ENCODE results near the gene B3GNT8.
A peak's percentile ranks its signal among the peaks of the same experiment; 100 is the strongest.
"Not testable (repeated sequence)": the region's sequence is repeated elsewhere in the genome, so short reads cannot be mapped to it uniquely, and the experiment has no call there.

B3GNT8 gene

DNA sequence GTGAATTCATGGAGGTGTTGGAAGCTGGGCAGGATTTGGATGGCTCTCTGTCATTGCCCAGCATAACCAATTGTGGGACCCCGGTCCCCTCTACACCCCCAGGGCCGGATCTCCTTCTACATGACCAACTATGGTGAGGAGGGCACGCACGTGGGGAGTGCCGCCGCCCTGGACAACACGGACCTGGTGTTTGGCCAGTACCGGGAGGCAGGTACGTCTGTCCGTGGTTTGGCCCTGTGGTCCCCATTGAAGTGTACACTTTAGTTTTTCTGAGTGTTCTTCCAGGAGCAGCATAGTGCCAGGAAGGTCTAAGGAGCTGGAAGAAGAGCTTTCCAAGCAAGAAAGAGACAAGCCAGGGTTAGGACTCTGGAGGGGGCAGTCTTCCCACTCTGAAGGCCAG, 13.2 kb downstream of the B3GNT8 start:
- no peak for DNase-seq (ENCODE audit: low spot score)

DNA sequence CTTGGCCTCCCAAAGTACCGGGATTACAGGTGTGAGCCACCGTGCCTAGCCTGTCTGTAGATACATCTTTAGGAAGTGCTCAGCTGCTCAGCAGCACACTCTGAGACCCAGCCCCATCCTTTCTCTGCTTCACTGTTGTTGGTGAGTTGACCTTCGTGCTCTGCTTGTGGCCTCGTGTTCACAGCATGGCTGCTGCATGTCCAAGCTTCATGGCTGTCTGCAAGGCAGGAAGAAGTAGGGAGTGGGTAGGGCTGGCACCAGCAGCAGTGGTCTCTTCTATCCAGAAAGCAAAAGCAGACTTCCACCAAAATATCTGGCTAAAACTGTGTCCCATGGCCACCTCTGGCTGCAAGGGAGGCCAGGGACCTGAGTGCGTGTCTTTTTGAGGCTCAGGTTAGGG, 14.2 kb downstream of the B3GNT8 start:
- no peak for DNase-seq (ENCODE audit: low spot score)

DNA sequence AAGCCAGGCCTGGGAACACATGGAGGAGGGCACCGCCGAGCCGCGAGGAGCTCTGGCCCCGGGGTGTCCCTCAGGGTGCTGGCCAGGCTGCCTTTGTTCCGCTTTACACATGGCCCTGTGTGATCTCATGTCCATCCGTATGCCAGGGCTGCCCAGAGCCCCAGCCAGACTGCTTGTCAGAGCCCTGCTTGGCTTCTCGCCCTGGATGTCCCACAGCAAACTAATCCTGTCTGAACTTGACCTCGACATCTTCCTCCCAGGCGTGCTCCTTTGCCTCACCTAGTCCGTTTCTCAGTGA, 15.3 kb downstream of the B3GNT8 start:
- no peak for DNase-seq (ENCODE audit: low spot score)

DNA sequence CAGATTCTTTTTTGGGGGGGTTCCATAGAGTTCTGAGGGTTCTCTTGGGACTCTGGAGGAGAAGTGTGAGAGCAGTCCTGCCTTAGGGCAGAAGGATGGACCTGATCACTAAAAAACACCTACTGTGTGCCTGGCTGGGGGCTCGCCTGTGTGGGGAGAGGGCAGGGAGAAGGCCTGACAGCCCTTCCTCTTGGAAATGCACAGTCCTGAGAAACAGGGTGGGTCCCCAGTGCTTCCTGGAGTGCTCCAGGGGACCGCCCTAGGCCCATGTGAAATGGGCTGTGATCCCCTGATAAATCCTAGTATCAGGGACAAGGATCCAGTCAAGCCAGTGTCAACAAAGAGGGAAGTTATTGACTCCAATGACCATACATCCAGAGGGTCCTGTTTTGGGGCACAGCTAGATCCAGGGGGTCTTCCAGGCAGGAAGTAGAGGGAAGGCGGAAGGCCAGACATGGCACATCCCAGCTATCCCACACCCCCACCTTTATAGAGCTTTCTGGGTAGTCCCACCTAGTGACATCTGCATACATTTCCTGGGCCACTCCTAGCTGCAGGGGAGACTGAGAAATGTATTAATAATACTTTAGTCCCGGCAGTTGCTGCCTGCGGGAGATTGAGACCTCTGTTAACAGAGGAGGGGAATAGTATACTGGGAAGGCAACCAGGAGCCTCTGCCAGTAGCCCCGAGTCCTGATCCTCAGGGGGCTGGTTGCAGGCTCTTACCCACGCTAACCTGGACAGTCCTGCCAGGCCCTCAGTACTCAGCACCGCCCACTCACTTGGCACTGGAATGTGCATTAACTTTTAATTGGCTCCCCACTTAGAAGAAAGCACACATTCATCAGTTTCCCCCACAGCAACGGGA, 15.8 kb downstream of the B3GNT8 start:
- no peak for DNase-seq (ENCODE audit: low spot score)

DNA sequence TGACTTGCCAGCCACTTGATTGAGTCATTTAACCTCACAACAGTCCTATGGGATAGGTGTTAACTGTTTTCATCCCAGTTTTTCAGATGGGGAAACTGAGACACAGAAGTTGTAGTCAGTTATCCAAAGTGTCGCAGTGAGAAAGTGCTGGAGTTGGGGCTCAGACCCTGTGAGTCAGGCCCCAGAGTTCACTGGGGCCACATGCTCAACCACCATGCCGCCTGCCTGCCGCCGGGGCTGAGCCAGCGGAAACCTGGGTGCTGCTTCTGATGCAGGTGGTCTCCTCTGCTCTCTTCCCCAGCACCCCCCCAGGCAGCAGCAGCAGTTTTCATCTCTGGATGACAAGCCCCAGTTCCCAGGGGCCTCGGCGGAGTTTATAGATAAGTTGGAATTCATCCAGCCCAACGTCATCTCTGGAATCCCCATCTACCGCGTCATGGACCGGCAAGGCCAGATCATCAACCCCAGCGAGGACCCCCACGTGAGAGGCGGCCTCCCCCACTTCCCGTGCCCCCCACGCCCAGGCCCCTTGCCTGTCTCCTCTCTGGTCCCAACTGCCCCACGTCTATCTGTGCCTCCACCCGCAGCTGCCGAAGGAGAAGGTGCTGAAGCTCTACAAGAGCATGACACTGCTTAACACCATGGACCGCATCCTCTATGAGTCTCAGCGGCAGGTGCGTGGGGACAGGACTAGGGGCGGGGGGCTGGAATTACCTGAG, 16.7 kb downstream of the B3GNT8 start:
- DNase-seq (ENCODE audit: low spot score), result no peak

DNA sequence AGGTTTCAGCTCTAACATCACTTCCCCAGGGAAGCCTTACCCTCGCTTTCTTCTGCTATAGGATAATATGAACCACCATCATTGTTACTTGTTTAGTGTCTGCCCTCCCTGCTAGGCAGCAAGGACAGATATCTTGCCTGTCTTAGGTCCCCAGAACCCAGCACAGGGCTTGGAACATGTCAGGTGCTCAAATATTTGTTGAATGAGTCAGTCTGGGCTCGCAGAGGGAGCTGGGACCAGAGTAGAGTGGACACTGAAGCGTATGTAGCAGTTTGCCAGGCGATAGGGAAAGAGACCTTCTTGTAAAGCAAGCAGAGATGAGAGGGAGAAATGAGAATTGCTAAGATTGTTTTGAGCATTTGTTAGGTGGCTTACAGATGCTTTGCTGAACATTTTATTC, 17.9 kb downstream of the B3GNT8 start:
- DNase-seq (ENCODE audit: low spot score), result peak; percentile 75

DNA sequence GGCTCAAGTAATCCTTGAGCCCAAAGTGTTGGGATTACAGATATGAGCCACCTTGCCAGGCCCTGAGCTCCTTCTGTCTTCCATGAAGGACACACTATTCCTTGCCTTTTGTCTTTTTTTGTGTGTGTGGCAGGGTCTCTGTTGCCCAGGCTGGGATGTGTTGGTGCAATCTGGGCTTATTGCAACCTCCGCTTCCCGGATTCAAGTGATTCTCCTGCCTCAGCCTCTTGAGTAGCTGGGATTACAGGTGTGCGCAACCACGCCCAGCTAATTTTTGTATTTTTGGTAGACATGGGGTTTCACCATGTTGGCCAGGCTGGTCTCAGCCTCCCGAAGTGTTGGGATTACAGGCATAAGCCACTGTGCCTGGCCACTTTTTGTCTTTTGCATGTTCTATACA, 18.3 kb downstream of the B3GNT8 start:
- not testable (repeated sequence) for DNase-seq (ENCODE audit: low spot score)

DNA sequence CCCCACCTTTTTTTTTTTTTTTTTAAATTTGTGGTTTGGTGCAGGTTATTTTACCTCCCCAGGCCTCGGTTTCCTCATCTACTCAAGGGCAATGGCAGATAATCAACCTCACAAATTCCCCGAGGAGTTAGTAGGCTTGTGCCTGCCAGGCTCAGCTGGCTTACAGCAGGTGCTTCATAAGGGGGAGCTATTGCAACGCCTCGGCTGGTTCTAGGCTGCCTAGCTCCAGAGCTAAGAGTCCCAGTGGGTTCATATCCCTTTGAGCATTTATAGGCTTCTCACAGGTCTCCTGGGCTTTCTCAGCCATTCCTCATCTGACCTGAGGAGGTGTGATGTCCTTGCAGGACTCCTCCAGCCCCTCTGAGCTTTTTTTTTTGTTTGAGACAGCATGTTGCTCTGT, 18.9 kb downstream of the B3GNT8 start:
- DNase-seq (ENCODE audit: low spot score), result no peak

DNA sequence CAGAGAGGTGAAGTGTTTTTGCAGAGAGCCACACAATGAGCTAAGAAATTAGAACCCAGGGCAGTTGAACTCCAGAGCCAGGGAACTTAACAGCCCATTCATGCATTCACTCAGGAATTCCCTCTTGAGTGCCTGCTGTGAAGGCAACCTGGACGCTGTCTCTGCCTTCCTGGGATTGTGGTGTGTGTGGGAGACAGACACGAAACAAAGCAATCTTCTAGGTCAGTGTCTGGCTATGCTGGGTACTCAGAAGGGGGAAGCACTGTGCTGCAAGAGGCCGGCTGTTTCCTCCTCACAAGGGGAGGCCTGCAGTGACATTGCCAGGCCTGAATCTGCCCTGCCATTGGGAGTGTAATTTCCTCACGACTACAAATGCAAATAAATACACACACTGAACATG, 19.9 kb downstream of the B3GNT8 start:
- no peak for DNase-seq (ENCODE audit: low spot score)

DNA sequence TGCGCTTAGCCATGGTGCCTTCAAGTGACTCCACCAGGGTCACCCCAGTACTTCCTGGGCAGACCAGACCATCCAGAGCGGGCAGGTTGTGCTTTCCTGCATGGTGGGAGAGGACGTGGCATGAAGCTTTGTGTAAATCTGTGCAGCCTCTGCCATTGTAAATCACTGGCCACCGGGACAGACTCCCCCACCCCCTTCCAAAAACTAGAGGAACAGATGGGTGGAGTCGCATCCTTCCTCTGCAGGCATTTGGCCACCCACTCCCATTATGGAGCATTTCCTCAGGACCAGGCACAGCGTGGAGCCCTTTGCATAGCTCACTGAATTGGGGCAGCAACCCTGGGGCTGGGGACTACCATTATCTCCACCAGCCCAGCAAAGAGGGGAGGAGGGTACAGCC, 21.4 kb downstream of the B3GNT8 start:
- no peak for DNase-seq (ENCODE audit: low spot score)

DNA sequence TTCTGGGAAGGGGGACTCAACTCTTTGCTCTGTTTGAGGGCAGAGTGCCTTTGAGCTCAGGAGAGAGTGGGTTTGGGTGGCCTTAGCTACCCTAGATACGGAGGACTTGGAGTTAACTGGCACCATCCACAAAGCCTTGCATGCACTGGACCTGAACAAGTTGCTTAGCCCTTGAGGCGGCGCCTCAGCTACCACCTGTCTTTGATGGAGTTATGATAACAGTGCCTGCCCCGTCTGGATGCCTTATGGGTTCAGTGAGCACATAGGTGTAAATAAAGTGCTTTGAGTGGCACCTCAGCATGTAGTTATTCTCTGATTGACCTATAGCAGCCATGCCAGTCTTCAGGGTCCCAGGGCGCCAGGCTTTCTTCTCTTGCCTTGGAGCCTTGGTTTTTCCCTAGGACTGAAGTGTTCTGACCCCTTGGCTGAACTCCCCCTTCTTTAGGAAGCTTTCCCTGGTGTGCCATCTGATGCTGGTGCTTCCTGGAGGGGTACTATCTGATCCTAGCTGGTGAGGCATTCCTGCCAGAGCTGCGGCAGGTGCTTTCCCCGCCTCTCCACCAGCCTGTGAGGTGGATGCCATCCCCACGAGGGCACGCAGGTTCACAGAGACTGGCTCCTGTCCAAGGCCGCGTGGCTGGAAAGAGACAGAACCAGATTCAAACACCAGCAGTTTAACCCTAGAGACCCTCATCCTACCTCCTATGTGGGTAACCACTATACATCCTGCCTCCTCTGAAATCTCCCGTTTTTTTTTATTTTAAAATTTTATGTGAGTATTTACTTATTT, 23.8 kb downstream of the B3GNT8 start:
- no peak for DNase-seq (ENCODE audit: low spot score)

DNA sequence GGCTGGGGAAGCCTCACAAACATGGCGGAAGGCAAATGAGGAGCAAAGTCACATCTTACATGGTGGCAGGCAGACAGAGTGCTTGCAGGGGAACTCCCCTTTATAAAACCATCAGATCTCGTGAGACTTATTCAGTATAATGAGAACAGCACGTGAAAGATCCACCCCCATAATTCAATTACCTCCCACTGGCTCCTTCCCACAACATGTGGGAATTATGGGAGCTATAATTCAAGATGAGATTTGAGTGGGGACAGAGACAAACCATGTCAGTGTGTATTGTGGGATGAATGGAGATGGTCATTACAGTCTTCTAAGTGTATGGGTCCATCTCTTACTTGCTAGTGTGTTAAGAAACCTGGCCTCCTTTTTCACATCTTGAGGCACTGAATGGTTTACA, 25.2 kb downstream of the B3GNT8 start:
- no peak for DNase-seq (ENCODE audit: low spot score)

DNA sequence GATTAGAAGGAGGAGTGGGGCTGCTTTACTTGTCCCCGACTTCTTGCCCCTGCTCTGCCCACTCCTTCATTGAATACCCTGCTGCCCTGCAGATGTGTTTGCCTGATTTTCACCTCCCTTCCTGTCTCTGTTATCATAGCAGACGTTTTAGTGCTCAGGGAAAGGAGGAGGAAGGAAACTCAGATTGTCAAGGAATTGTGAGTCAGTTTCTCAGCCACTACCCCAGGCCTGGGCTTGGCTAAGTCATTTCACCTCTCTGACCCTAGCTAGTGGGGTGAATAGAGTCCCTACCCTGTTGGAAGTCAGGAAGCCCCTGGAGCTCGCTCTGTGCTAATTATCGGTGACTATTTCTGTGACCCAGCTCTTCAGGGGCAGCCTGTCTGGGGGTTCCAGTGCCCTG, 25.7 kb downstream of the B3GNT8 start:
- no peak for DNase-seq (ENCODE audit: low spot score)

DNA sequence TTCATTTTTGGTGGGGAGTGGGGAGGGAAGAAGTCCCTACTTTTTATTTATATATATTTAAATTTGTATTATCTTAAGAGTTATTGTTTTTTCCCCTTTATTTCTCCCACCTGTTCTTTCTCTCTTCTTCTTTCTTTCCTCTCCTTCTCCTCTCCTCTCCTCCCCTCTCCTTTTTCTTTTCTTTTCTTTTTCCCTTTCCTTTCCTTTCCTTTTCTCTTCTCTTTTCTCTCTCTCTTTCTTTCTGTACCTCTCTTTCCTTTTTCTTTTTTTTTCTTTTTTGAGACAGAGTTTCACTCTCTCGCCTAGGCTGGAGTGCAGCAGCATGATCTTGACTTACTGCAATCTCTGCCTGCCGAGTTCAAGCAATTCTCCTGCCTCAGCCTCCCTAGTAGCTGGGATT, 27.6 kb downstream of the B3GNT8 start:
- no peak for DNase-seq (ENCODE audit: low spot score)

DNA sequence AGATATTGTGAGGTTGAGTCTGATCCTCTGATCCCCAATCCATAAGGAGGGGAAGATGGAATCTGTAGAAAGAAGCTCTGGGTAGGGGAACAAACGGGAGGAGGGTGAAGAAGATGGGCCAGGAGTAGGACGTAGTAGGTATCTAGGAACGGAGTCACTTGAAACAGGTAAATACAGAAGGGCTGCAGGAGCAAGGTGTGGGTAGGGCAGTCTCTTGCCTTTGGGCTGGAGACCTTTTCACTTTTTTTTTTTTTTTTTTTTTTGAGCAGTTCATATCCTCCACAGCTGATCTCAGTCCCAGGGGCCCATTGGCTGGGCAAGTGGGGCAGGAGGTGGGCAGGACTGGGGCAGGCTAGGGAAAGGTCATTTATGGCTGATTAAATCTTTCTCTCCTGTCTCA, 28.1 kb downstream of the B3GNT8 start:
- no peak for DNase-seq (ENCODE audit: low spot score)

DNA sequence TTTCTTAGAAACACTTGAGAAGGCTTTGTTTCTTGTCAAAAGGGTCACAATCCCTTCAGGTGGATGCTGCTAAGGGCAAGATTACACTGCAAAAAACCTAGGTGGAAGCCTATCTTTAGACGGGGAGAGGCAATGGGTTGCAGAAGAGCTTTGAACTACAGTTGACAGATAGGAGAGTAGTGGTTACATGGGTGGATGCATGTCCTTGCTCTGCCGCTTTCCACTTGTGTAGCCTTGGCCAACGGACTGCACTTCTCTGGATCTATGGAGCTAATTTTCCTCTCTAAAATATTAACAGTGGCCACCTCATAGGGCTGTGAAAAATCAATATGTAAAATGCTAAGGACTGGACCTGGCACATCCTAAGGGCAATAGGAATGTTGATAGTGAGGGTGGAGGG, 28.6 kb downstream of the B3GNT8 start:
- no peak for DNase-seq (ENCODE audit: low spot score)

DNA sequence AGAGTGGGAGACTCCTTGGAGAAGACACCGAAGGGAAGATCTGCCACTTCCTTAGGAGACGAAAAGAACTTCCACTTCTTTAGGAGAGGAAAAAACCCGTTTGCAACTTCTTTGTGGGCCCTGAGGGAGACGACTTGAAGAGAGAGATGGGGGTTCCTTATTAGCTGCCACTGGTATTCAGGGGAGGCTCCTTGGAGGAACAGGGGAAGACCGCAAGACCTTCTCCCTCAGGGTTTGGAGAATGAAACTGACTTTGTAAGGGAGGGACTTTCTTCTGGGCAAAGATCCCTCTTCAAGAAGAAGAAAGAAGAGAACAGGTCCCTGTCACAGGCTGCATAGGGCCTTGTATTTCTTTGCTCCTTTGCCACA, 29.1 kb downstream of the B3GNT8 start:
- no peak for DNase-seq (ENCODE audit: low spot score)

DNA sequence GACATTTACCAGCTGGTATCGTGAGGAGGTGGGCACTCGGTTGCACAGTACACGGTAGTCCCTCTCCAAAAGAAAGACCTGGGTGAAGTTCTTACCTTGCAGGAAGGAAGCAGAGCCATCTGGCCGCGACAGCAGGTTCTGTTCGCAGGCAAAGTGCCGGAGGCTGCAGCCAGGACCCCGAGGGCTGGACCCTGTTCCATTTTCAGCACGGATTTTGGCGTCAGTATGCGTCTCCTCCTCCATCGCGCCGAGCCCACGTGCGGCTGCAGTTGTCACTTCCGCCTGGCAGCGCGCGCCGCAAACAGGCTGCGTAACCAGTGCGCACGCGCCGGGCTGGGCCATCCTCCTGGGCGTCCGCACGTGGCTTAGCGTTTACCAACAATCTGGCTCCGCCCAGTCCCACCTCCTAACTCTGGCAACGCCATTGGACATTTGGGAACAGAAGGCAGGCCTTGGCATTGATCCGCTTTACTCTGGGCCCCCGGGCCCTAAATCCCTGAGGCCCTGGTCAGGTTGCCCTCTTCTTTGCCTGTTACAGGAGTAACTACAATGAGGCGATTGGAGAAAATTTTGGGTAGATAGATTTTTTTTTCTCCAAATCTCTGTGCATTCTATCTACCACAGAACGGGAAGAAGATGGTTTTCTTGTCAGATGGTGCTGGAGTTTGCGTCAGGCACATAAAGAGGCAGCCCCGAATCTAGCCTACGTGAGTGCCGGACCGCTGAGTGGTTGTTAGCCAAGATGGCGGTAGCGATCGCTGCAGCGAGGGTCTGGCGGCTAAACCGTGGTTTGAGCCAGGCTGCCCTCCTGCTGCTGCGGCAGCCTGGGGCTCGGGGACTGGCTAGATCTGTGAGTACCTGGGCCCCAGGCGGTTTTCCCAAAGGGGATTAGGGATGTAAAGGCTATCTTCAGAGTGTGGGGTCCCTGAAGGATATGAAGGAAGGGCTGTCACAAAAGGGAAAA, 29.8 kb downstream of the B3GNT8 start, which contains the start of the genes BCKDHA and EXOSC5:
BCKDHA (plus strand) TSS at position 733 of the 964 bp plus-strand sequence; CDS start at position 743, 10 bp downstream.
EXOSC5 (minus strand) TSS at position 274 of the 964 bp plus-strand sequence; CDS start at position 243, 31 bp downstream.
- peak; percentile 99 for DNase-seq (ENCODE audit: low spot score)

DNA sequence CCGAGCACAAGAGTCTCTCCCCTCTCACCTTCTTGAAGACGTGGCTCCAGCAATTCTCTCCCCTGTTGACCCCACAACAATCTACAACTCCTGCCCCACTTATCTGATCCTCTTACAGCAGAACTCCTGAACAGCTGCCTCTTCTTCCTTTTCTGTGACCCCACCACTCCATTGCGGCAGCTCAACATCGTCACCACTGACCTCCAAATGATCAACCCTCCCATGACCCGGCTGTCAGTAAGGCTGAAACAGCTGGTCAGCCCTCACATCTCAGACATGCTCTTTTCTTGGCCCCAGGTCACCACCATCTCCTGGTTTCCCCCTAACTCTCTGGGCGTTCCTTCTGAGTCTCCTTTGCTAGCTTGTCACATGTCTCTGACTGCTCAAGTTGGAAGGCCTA, 31.8 kb downstream of the B3GNT8 start:
- no peak for DNase-seq (ENCODE audit: low spot score)

DNA sequence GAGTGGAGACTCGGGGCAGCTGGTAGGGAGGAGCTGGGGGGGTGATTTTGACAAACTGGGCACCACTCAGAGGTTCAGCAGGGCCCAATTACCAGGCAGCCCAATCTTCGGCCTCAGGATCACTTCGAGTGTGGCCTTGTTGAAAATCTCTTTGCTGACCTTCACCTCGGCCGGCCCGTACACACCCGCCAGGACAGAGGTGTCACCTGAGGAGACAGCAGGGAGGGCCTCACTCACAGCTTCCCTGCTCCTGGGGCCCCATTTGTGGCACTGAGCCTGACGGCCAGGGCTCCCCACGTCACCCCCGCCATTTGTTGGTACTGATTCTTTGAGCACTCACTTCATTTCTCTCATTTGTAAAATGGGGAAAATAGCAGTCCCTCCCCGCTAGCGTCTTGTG, 34.4 kb downstream of the B3GNT8 start:
- DNase-seq (ENCODE audit: low spot score), result no peak

DNA sequence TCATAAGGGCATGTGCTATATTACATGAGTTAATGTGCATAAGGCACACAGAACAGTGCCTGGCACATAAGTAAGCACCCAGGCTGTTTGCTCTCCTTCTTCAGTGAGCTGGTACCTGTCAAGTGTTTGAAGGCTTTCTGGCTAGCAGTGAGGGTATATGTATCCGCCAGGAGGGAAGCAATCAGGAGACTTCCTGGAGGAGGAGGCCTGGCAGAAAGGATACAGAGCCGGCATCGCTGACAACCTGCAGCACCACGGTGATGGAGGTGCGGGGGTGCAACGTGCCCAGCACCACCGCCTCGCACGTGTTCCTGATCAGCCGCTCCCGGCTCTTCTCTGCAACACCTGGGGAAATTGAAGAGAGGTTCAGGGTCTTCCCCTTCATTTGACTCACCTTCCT, 35.6 kb downstream of the B3GNT8 start:
- DNase-seq (ENCODE audit: low spot score), result no peak

DNA sequence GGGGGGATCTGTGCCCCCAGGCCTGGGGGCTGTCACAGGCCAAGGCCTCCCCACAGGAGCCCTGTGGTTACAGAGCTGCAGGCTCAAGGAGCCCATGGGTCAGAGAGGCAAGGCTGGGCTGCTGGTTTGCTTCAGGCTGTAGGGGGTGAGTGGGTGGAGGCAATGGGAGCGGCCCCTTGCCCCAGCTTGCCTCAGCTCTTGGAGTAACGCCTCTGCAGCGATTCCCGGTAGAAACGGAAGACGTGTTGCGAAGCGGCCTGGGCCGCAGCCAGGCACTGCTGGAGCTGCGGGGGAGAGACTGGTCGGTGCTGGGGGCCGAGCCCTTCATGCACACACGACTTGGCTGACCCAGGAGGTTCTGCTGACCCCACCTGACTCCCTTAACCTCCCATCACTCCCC, 40.7 kb downstream of the B3GNT8 start:
- no peak for DNase-seq (ENCODE audit: low spot score)
